HG02588 (cell line): ENCODE results near the gene POU3F3.
A peak's percentile ranks its signal among the peaks of the same experiment; 100 is the strongest.

Experiments used
- ATAC-seq: cut with Tn5 transposase; IDR thresholded peaks from one replicate; pipeline ENCODE4 v1.9.1; 2021; ENCODE audit warnings: mild to moderate bottlenecking, moderate library complexity; ENCODE audit not compliant: unreplicated experiment

Gene POU3F3

GRCh38 chr2:104846786-104847585 is 6.9 kb upstream of the POU3F3 start:
- ATAC-seq: no peak

GRCh38 chr2:104847586-104848160 is 6.2 kb upstream of the POU3F3 start:
- ATAC-seq: no peak

GRCh38 chr2:104848526-104848925 is 5.4 kb upstream of the POU3F3 start:
- no peak for ATAC-seq

- ATAC-seq: no peak
Observed at GRCh38 chr2:104849101-104849500, 4.8 kb upstream of the POU3F3 start.

GRCh38 chr2:104849618-104850141 is 4.2 kb upstream of the POU3F3 start:
- ATAC-seq: peak; percentile 39

GRCh38 chr2:104850361-104851290 is 3.3 kb upstream of the POU3F3 start:
- ATAC-seq: no peak

GRCh38 chr2:104851291-104852089 is 2.4 kb upstream of the POU3F3 start:
- ATAC-seq: no peak

GRCh38 chr2:104852090-104852666 is 1.7 kb upstream of the POU3F3 start:
- ATAC-seq: no peak

GRCh38 chr2:104854498-104855220 is 744 bp downstream of the POU3F3 start:
- ATAC-seq: no peak

- ATAC-seq: no peak
Observed at GRCh38 chr2:104855221-104856085, 1.5 kb downstream of the POU3F3 start.

- ATAC-seq: no peak
Observed at GRCh38 chr2:104856086-104856972, 2.4 kb downstream of the POU3F3 start.

- ATAC-seq: no peak
Observed at GRCh38 chr2:104856973-104857261, 3.0 kb downstream of the POU3F3 start.

- no peak for ATAC-seq
Observed at GRCh38 chr2:104857262-104858005, 3.5 kb downstream of the POU3F3 start.

GRCh38 chr2:104858006-104858978 is 4.4 kb downstream of the POU3F3 start:
- ATAC-seq: no peak

GRCh38 chr2:104859291-104859765 is 5.4 kb downstream of the POU3F3 start:
- ATAC-seq: no peak
